K562 (cell line): ENCODE data around the gene TINCR. TPM values are rescaled to one million over a fixed set of nuclear protein-coding genes. Genes with fewer than 3 reads are reported as not detected.

Source experiments
- ATAC-seq: fragments of 200-7000 bp; cut with Tn5 transposase; 3 replicates; pipeline ENCODE4 v1.9.1; 2020; ENCODE audit warnings: moderate library complexity
- BruUV-seq: library from RNA; stranded (reverse); fragments of 400-500 nt; replicated peaks from 2 replicates; lab custom pipeline; 2021; lab: Mats Ljungman, UMichigan
- CTCF ChIA-PET: fragments of 300-600 bp; formaldehyde crosslinking; extraction: SDS; loops from one replicate; lab custom pipeline; 2021; ENCODE audit warnings: low intra/inter-chr PET ratio; lab: Yijun Ruan, JAX
- POLR2A ChIA-PET: fragments of 300-600, 350-650 bp; sonication (Branson Sonifier 250); formaldehyde crosslinking; extraction: SDS; loops from one replicate; lab custom pipeline; 2021; ENCODE audit warnings: antibody characterized with exemption, inconsistent platforms; lab: Yijun Ruan, JAX
- DNase-seq, 4 experiments: peaks; one replicate each; pipeline versions ENCODE4 v3.0.0 to v3.0.0-alpha.2; 2011 to 2018; ENCODE audit warnings: low spot score in 3 of 4, mixed read lengths in 3 of 4; ENCODE audit errors: extremely low read depth in 1 of 4
- FAIRE-seq: peaks from 2 replicates; lab custom pipeline; 2011; peaks lifted over from hg19 to GRCh38; lab: Jason Lieb, UNC
- H2AFZ ChIP-seq: 2 replicates; pipeline ENCODE4 v1.6.0; 2011; ENCODE audit warnings: low read depth, low read length, control low read depth, inconsistent platforms
- H3K27ac ChIP-seq: fragments of 200-600 bp; 3 replicates; pipeline ENCODE4 v1.8.0; 2011; ENCODE audit warnings: low read depth, mild to moderate bottlenecking, control low read depth, inconsistent platforms, low read length, moderate library complexity, mixed read lengths; ENCODE audit errors: extremely low read depth
- H3K27me3 ChIP-seq, 2 experiments: fragments of 300-600 bp in 1 of 2; 2 replicates in 1 of 2; 3 replicates in 1 of 2; pipeline versions ENCODE4 v1.6.0 to v1.8.0; 2011; ENCODE audit warnings: inconsistent platforms in 2 of 2, low read length in 2 of 2, mild to moderate bottlenecking in 1 of 2, mixed read lengths in 1 of 2, moderate library complexity in 1 of 2; ENCODE audit not compliant: control insufficient read depth in 2 of 2, insufficient read depth in 2 of 2
- H3K36me3 ChIP-seq: fragments of 300-600 bp; 3 replicates; pipeline ENCODE4 v1.8.0; 2011; ENCODE audit warnings: mild to moderate bottlenecking, low read length, inconsistent platforms; ENCODE audit not compliant: control insufficient read depth, insufficient read depth
- H3K4me1 ChIP-seq, 2 experiments: fragments of 200-600 bp in 1 of 2; replicated peaks in 1 of 2; 2 replicates in 1 of 2; 3 replicates in 1 of 2; pipeline versions ENCODE4 v1.5.1 to v1.8.0; 2011; ENCODE audit warnings: inconsistent platforms in 2 of 2, low read length in 2 of 2, mild to moderate bottlenecking in 1 of 2, mixed read lengths in 1 of 2, moderate library complexity in 1 of 2; ENCODE audit not compliant: control insufficient read depth in 2 of 2, insufficient read depth in 2 of 2
- H3K4me2 ChIP-seq: 2 replicates; pipeline ENCODE4 v1.6.1; 2011; ENCODE audit warnings: low read length, control low read depth, inconsistent platforms, mixed read lengths; ENCODE audit not compliant: insufficient read depth
- H3K4me3 ChIP-seq: fragments of 200-600 bp; sonication (generic), shearing (Covaris generic); 2 replicates; pipeline ENCODE4 v1.5.1; 2016; ENCODE audit warnings: control low read depth, inconsistent platforms
- H3K79me2 ChIP-seq: fragments of 200-600 bp; 3 replicates; pipeline ENCODE4 v1.8.0; 2011; ENCODE audit warnings: low read length, inconsistent platforms; ENCODE audit not compliant: control insufficient read depth, insufficient read depth
- H3K9ac ChIP-seq, 2 experiments: 2 replicates each; pipeline versions ENCODE4 v1.6.0 to v1.6.1; 2011; ENCODE audit warnings: low read depth in 2 of 2, low read length in 2 of 2, control low read depth in 1 of 2, inconsistent platforms in 1 of 2, mild to moderate bottlenecking in 1 of 2, mixed read lengths in 1 of 2; ENCODE audit not compliant: insufficient read depth in 1 of 2
- H3K9me1 ChIP-seq: one replicate; pipeline ENCODE4 v1.6.0; 2011; ENCODE audit warnings: inconsistent platforms, mild to moderate bottlenecking, low read length, moderate library complexity; ENCODE audit not compliant: control insufficient read depth, insufficient read depth
- H3K9me3 ChIP-seq: replicated peaks from 2 replicates; pipeline ENCODE4 v1.5.1; 2011; ENCODE audit warnings: low read depth, low read length, inconsistent platforms; ENCODE audit not compliant: control insufficient read depth, insufficient read depth
- H4K20me1 ChIP-seq: replicated peaks from 2 replicates; pipeline ENCODE4 v1.6.1; 2011; ENCODE audit warnings: low read length, inconsistent platforms, mixed read lengths; ENCODE audit not compliant: control insufficient read depth, insufficient read depth
- ARID1B ChIP-seq: fragments of 450-650 bp; IDR thresholded peaks from 2 replicates; pipeline ENCODE4 v1.6.1; 2016; ENCODE audit warnings: antibody characterized with exemption, mild to moderate bottlenecking, inconsistent platforms
- CBFA2T2 ChIP-seq: fragments of 450-650 bp; conservative IDR thresholded peaks from 2 replicates; pipeline ENCODE4 v1.6.1; 2017; ENCODE audit warnings: mild to moderate bottlenecking
- CREM ChIP-seq: IDR thresholded peaks from 2 replicates; pipeline ENCODE4 v1.6.1; 2014; ENCODE audit warnings: antibody characterized with exemption, low read depth
- EGR1 ChIP-seq: fragments of 450-650 bp; conservative IDR thresholded peaks from 2 replicates; pipeline ENCODE4 v1.6.1; 2017; ENCODE audit warnings: mild to moderate bottlenecking
- GTF2F1 ChIP-seq: IDR thresholded peaks from 2 replicates; pipeline ENCODE4 v1.6.1; 2011; ENCODE audit warnings: low read depth, low read length, improper control_type of control experiment
- MAFK ChIP-seq: IDR thresholded peaks from 2 replicates; pipeline ENCODE4 v1.6.1; 2011; ENCODE audit warnings: low read length, improper control_type of control experiment
- PHB2 ChIP-seq: fragments of 450-650 bp; IDR thresholded peaks from 2 replicates; pipeline ENCODE4 v1.6.1; 2017; ENCODE audit warnings: low read depth
- SMARCA5 ChIP-seq: fragments of 450-650 bp; IDR thresholded peaks from 2 replicates; pipeline ENCODE4 v1.6.1; 2016
- SRSF9 ChIP-seq: fragments of 200-400 bp; formaldehyde crosslinking; IDR thresholded peaks from 2 replicates; pipeline ENCODE4 v1.6.1; 2017; ENCODE audit warnings: low read depth, low read length, borderline replicate concordance
- ZNF644 ChIP-seq: fragments of 200-800 bp; sonication (Bioruptor generic); IDR thresholded peaks from 2 replicates; pipeline ENCODE4 v1.6.1; 2016; ENCODE audit warnings: low read depth, missing genetic modification characterization, missing compliant biosample characterization
- WGBS: fragments of 100-300 bp; shearing (Covaris generic); methylation state at CpG from one replicate; pipeline ENCODE4 v1.1.6; 2016; ENCODE audit warnings: low coverage, mixed read lengths; ENCODE audit not compliant: insufficient coverage; ENCODE audit errors: missing lambda C conversion rate; 5-methylcytosine and 5-hydroxymethylcytosine counted together
- in situ Hi-C: fragments of 300-500 bp; cut with MboI; formaldehyde crosslinking; loops from 4 replicates; pipeline ENCODE4 v1.15.0; 2018; ENCODE audit warnings: inconsistent platforms, mixed read lengths
- intact Hi-C: fragments of 100-400 bp; cut with micrococcal nuclease; formaldehyde crosslinking; loops from 2 replicates; pipeline ENCODE4 v1.14.2; 2022
- polyA plus RNA-seq, 8 experiments: library from polyadenylated mRNA; depleted of rRNA in 4 of 8; stranded (reverse) in 5 of 8; unstranded in 3 of 8; fragments of >200 nt; fragmentation: Nextera tagmentation in 2 of 8; fragmentation: Illumina TruSeq in 1 of 8; extraction: Ambion mirVana in 2 of 8; extraction: Trizol in 1 of 8; gene quantifications; 2 replicates each; pipeline versions ENCODE4 v1.2.1 to v1.2.3, GENCODE V29; 2011 to 2014; ENCODE audit warnings: inconsistent platforms in 1 of 8, missing spikeins in 1 of 8
- total RNA-seq, 7 experiments: library from RNA; depleted of rRNA in 6 of 7; stranded (reverse); fragments of >200 nt in 6 of 7; fragmentation: Illumina TruSeq in 2 of 7; extraction: Trizol in 2 of 7; gene quantifications; 2 replicates each; pipeline versions ENCODE4 v1.2.1 to v1.2.3, GENCODE V29; 2011 to 2021; ENCODE audit warnings: low replicate concordance in 1 of 7
- TF ChIP-seq, protein P1 (sequence below): fragments of 450-650 bp; IDR thresholded peaks from 2 replicates; pipeline ENCODE4 v1.7.1; 2018; ENCODE audit warnings: mild to moderate bottlenecking, low read depth; ENCODE audit not compliant: partially characterized antibody
- TF ChIP-seq, protein P2 (sequence below): fragments of 250-450 bp; sonication (Bioruptor Pico); IDR thresholded peaks from 2 replicates; pipeline ENCODE4 v1.5.0; 2022; ENCODE audit warnings: mild to moderate bottlenecking

TINCR gene
- total and polyA plus RNA-seq, 9 of the 15 experiments (the other 6 are each of a cell fraction or from before 2014, with no cell fraction given) = 0.03 to 0.24 (median 0.09) TPM; not detected in 1

DNA sequence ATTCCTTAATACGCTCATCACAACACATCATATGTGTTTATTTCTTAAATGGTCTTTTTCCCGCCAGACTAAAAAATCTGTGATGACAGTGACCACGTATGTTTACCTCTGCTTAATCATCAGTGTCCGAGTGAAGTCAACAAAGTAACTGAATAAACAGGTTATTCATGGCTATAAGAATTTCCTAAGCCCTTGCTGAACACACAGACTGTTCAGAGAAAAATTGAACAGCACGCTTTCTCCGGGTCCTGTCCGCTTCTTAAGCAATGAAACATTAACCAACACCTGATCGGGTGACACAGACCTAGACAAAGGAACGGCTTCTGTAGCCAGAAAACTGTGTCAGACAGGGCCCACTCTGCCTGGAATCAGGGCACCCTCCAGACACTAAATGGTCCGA, 40.5 kb upstream of the TINCR start:
- CTCF ChIA-PET = no interaction called here
- Histone ChIP-seq H3K36me3 (peaks cover 89% of the 10 kb centered on the region), H3K4me2 (no peak overlapping the region), H3K27me3 (no peaks in the 10 kb centered on the region), H3K9ac (no peak overlapping the region), H3K79me2 (peaks cover 44% of the 10 kb centered on the region), H3K4me3 (no peak overlapping the region), H3K9me3 (no peaks in the 10 kb centered on the region), H2AFZ (no peak overlapping the region), H3K9me1 (no peaks in the 10 kb centered on the region), H3K4me1 (no peaks in the 10 kb centered on the region), H4K20me1 (no peaks in the 10 kb centered on the region), H3K27ac (no peak overlapping the region)
- BruUV-seq = no TSS peak
- ATAC-seq = no peak
- DNase-seq = no peak
- intact Hi-C loops = no loop called here
- POLR2A ChIA-PET = interaction anchor here (0.6 to 1.1 kb wide), 3 partner anchors 9 to 15 kb away, joined by 3 to 8 read pairs (median 3); partner anchors contain the start of genes SAFB and SAFB2
- TF ChIP-seq EGR1 (no peak), SMARCA5 (no peak), CREM (no peak), MAFK (no peak), CBFA2T2 (no peak), SRSF9 (no peak), ARID1B (no peak), ZNF644 (tag) (no peak), GTF2F1 (no peak), PHB2 (no peak)
- TF ChIP-seq, protein P1, sequence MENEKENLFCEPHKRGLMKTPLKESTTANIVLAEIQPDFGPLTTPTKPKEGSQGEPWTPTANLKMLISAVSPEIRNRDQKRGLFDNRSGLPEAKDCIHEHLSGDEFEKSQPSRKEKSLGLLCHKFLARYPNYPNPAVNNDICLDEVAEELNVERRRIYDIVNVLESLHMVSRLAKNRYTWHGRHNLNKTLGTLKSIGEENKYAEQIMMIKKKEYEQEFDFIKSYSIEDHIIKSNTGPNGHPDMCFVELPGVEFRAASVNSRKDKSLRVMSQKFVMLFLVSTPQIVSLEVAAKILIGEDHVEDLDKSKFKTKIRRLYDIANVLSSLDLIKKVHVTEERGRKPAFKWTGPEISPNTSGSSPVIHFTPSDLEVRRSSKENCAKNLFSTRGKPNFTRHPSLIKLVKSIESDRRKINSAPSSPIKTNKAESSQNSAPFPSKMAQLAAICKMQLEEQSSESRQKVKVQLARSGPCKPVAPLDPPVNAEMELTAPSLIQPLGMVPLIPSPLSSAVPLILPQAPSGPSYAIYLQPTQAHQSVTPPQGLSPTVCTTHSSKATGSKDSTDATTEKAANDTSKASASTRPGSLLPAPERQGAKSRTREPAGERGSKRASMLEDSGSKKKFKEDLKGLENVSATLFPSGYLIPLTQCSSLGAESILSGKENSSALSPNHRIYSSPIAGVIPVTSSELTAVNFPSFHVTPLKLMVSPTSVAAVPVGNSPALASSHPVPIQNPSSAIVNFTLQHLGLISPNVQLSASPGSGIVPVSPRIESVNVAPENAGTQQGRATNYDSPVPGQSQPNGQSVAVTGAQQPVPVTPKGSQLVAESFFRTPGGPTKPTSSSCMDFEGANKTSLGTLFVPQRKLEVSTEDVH = no peak
- TF ChIP-seq, protein P2, sequence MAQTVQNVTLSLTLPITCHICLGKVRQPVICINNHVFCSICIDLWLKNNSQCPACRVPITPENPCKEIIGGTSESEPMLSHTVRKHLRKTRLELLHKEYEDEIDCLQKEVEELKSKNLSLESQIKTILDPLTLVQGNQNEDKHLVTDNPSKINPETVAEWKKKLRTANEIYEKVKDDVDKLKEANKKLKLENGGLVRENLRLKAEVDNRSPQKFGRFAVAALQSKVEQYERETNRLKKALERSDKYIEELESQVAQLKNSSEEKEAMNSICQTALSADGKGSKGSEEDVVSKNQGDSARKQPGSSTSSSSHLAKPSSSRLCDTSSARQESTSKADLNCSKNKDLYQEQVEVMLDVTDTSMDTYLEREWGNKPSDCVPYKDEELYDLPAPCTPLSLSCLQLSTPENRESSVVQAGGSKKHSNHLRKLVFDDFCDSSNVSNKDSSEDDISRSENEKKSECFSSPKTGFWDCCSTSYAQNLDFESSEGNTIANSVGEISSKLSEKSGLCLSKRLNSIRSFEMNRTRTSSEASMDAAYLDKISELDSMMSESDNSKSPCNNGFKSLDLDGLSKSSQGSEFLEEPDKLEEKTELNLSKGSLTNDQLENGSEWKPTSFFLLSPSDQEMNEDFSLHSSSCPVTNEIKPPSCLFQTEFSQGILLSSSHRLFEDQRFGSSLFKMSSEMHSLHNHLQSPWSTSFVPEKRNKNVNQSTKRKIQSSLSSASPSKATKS (CRISPR knock-in tag) = no peak
- in situ Hi-C loops = no loop called here
- FAIRE-seq = no peak
- WGBS = 89% methylated on average over 10 of the region's 10 CpGs
